ENCODE measurements around the gene METTL1.

- no peak for TF ChIP-seq GATA2 (IDR thresholded peaks at IDR 0.05; ENCODE audit: low read depth, low read length)
- no peak for TF ChIP-seq GATA3 (IDR thresholded peaks at IDR 0.05; ENCODE audit: low read depth, low read length)
These were observed 1.2 kb downstream of the METTL1 start for GRCh38 chr12:57770734-57771133.
